HG03139 (cell line): ENCODE results near the gene ACER2.

ENCODE experiments used
- ATAC-seq: cut with Tn5 transposase; IDR thresholded peaks from one replicate; pipeline ENCODE4 v1.9.1; 2021; ENCODE audit not compliant: unreplicated experiment

The ACER2 gene

GRCh38 chr9:19481971-19482404 is 73.2 kb downstream of the ACER2 start:
- ATAC-seq: no peak

- ATAC-seq: no peak
Measured at GRCh38 chr9:19484699-19485098, 75.9 kb downstream of the ACER2 start.

- no peak for ATAC-seq
Measured at GRCh38 chr9:19485193-19485592, 76.4 kb downstream of the ACER2 start.

GRCh38 chr9:19486803-19487202 is 78.0 kb downstream of the ACER2 start:
- no peak for ATAC-seq

- no peak for ATAC-seq
Measured at GRCh38 chr9:19488721-19489120, 79.9 kb downstream of the ACER2 start.

- ATAC-seq: no peak
Measured at GRCh38 chr9:19490269-19490668, 81.5 kb downstream of the ACER2 start.

- ATAC-seq: no peak
Measured at GRCh38 chr9:19490828-19491227, 82.0 kb downstream of the ACER2 start.

- ATAC-seq: no peak
Measured at GRCh38 chr9:19492775-19493173, 84.0 kb downstream of the ACER2 start.

GRCh38 chr9:19493174-19493811 is 84.5 kb downstream of the ACER2 start:
- peak; percentile 67 for ATAC-seq

- ATAC-seq: no peak
Measured at GRCh38 chr9:19493876-19494275, 85.1 kb downstream of the ACER2 start.

GRCh38 chr9:19495186-19496028 is 86.6 kb downstream of the ACER2 start:
- no peak for ATAC-seq

- ATAC-seq: no peak
Measured at GRCh38 chr9:19496321-19497050, 87.7 kb downstream of the ACER2 start.

GRCh38 chr9:19497276-19497675 is 88.5 kb downstream of the ACER2 start:
- no peak for ATAC-seq

- ATAC-seq: no peak
Measured at GRCh38 chr9:19498015-19498414, 89.2 kb downstream of the ACER2 start.
